Smooth muscle cell (in vitro differentiated cells): ENCODE data around the gene NTNG1. TPM values are rescaled to one million over a fixed set of nuclear protein-coding genes. Genes with fewer than 3 reads are reported as not detected.

Experiments
- DNase-seq: peaks from one replicate; lab custom pipeline; 2025; ENCODE audit not compliant: unreplicated experiment; lab: John Stamatoyannopoulos, UW
- H2AFZ ChIP-seq: fragments of 200-600 bp; sonication (generic); 2 replicates; pipeline ENCODE4 v1.6.0; 2016; ENCODE audit warnings: antibody characterized with exemption, low read depth, mild to moderate bottlenecking
- H3F3A ChIP-seq: fragments of 200-600 bp; sonication (generic); 2 replicates; pipeline ENCODE4 v1.6.0; 2017; ENCODE audit warnings: antibody characterized with exemption, low read depth
- H3K27ac ChIP-seq: fragments of 200-600 bp; sonication (generic); 2 replicates; pipeline ENCODE4 v1.5.1; 2016; ENCODE audit warnings: low read depth, mild to moderate bottlenecking
- H3K27me3 ChIP-seq: fragments of 200-600 bp; sonication (generic); 2 replicates; pipeline ENCODE4 v1.6.1; 2016; ENCODE audit warnings: low read depth, mild to moderate bottlenecking
- H3K36me3 ChIP-seq: fragments of 200-600 bp; sonication (generic); 2 replicates; pipeline ENCODE4 v1.5.1; 2016; ENCODE audit warnings: low read depth
- H3K4me1 ChIP-seq: fragments of 200-600 bp; sonication (generic); 2 replicates; pipeline ENCODE4 v1.5.1; 2016; ENCODE audit warnings: low read depth
- H3K4me2 ChIP-seq: fragments of 200-600 bp; sonication (generic); 2 replicates; pipeline ENCODE4 v1.6.0; 2016; ENCODE audit warnings: mild to moderate bottlenecking
- H3K4me3 ChIP-seq: fragments of 200-600 bp; sonication (generic); 2 replicates; pipeline ENCODE4 v1.5.1; 2016; ENCODE audit warnings: mild to moderate bottlenecking
- H3K79me2 ChIP-seq: fragments of 200-600 bp; sonication (generic); 2 replicates; pipeline ENCODE4 v1.6.0; 2016; ENCODE audit warnings: low read depth, mild to moderate bottlenecking
- H3K9ac ChIP-seq: fragments of 200-600 bp; sonication (generic); 2 replicates; pipeline ENCODE4 v1.6.0; 2016; ENCODE audit warnings: low read depth
- H3K9me3 ChIP-seq: fragments of 200-600 bp; sonication (generic); replicated peaks from 2 replicates; pipeline ENCODE4 v1.5.1; 2016; ENCODE audit warnings: low read depth
- H4K20me1 ChIP-seq: fragments of 200-600 bp; sonication (generic); 2 replicates; pipeline ENCODE4 v1.6.0; 2016; ENCODE audit warnings: low read depth
- WGBS: methylation state at CpG from one replicate; pipeline ENCODE4 v1.1.7; 2016; ENCODE audit warnings: low lambda C conversion rate; 5-methylcytosine and 5-hydroxymethylcytosine counted together
- polyA plus RNA-seq: library from polyadenylated mRNA; unstranded; fragments of >200 nt; fragmentation: Nextera tagmentation; extraction: Ambion mirVana; gene quantifications from 2 replicates; pipeline ENCODE4 v1.2.1, GENCODE V29; 2016
- total RNA-seq: library from RNA; depleted of rRNA; stranded (reverse); fragments of >200 nt; gene quantifications from 2 replicates; pipeline ENCODE4 v1.2.3, GENCODE V29; 2014
- TF ChIP-seq, protein P1 (sequence below): fragments of 200-600 bp; sonication (generic); IDR thresholded peaks from 2 replicates; pipeline ENCODE4 v1.5.1; 2017; ENCODE audit warnings: borderline replicate concordance, mild to moderate bottlenecking, antibody characterized with exemption; ENCODE audit not compliant: insufficient read depth, poor library complexity, severe bottlenecking

NTNG1 gene
- total and polyA plus RNA-seq, 2 experiments from 2014 or later, result 0.39 to 1.1 TPM

DNA sequence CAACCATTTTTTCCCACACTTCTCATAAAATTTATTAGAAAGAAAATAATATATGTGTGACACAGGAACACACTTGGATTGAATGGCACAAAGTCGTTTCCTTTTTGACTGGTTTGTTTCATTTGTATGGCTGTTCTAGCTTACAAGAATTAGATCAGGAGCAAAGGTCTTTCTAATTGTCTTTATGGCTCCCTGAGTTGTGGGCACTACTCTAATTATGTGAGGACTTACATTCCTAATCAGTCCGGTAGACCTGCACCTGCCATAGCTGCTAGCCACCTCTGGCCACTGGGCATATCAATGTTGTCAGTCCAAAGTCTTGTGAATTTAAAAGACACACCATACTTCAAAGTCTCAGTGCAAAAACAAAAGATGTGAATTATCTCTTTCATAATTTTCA is 346.7 kb downstream of the NTNG1 start:
- no peak overlapping the region for H2AFZ ChIP-seq
- H3K4me2 ChIP-seq, result no peak overlapping the region
- 43% methylated on average over 2 of the region's 2 CpGs for WGBS

GRCh38 chr1:107491582-107491981 is 350.7 kb downstream of the NTNG1 start:
- Histone ChIP-seq H3K9ac (no peak overlapping the region), H3K4me2 (no peak overlapping the region), H4K20me1 (no peaks in the 10 kb centered on the region), H3K36me3 (no peaks in the 10 kb centered on the region), H3K4me1 (peaks cover under 1% of the 10 kb centered on the region), H3K9me3 (no peaks in the 10 kb centered on the region), H3K27me3 (no peaks in the 10 kb centered on the region), H3K27ac (no peak overlapping the region), H2AFZ (no peak overlapping the region), H3F3A (no peaks in the 10 kb centered on the region), H3K79me2 (no peaks in the 10 kb centered on the region), H3K4me3 (no peak overlapping the region)
- TF ChIP-seq, protein P1, sequence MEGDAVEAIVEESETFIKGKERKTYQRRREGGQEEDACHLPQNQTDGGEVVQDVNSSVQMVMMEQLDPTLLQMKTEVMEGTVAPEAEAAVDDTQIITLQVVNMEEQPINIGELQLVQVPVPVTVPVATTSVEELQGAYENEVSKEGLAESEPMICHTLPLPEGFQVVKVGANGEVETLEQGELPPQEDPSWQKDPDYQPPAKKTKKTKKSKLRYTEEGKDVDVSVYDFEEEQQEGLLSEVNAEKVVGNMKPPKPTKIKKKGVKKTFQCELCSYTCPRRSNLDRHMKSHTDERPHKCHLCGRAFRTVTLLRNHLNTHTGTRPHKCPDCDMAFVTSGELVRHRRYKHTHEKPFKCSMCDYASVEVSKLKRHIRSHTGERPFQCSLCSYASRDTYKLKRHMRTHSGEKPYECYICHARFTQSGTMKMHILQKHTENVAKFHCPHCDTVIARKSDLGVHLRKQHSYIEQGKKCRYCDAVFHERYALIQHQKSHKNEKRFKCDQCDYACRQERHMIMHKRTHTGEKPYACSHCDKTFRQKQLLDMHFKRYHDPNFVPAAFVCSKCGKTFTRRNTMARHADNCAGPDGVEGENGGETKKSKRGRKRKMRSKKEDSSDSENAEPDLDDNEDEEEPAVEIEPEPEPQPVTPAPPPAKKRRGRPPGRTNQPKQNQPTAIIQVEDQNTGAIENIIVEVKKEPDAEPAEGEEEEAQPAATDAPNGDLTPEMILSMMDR, result no peak
- DNase-seq, result no peak
- WGBS, result 90% methylated on average over 4 of the region's 4 CpGs

More for the DNA sequence above, 346.7 kb downstream of the NTNG1 start:
- Histone ChIP-seq H3K9me3 (no peaks in the 10 kb centered on the region), H3K79me2 (no peaks in the 10 kb centered on the region), H3K27me3 (no peaks in the 10 kb centered on the region), H3K9ac (no peak overlapping the region), H4K20me1 (no peaks in the 10 kb centered on the region), H3F3A (no peaks in the 10 kb centered on the region), H3K36me3 (no peaks in the 10 kb centered on the region), H3K27ac (no peak overlapping the region), H3K4me3 (no peak overlapping the region), H3K4me1 (peaks cover 6% of the 10 kb centered on the region)
- TF ChIP-seq, protein P1, result no peak
- no peak for DNase-seq

DNA sequence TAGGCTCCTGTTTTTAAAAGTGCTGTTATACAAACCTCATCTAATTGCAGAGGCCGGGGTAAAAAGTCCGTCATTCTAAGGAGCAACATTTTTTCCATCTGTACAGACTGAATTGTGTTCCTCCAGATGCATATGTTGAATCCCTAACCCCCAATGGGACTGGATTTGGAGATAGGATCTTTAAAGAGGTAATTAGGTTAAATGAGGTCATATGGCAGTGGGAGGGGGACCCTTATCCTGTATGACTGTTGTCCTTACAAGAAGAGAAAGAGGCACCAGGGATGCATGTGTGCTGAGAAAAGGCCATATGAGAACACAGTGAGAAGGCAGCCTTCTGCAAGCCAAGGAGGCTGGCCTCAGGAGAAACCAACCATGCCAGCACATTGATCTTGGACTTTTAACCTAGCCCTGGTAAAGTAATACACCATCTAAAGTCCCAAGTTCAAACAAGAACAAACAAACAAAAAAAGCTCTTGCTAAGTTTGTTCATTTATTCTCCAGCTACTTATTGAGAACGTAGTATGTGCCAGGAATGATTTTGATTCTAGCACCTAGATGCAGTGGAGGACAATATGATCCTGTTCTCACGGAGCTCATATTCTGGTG is 352.4 kb downstream of the NTNG1 start:
- TF ChIP-seq, protein P1, result no peak
- DNase-seq, result no peak
- H3K79me2 ChIP-seq, result no peaks in the 10 kb centered on the region
- no peaks in the 10 kb centered on the region for H3K27me3 ChIP-seq
- no peaks in the 10 kb centered on the region for H3K9me3 ChIP-seq
- no peaks in the 10 kb centered on the region for H4K20me1 ChIP-seq
- no peak overlapping the region for H3K4me2 ChIP-seq
- H3K4me3 ChIP-seq, result no peak overlapping the region
- no peak overlapping the region for H3K27ac ChIP-seq
- no peak overlapping the region for H3K9ac ChIP-seq
- H3K36me3 ChIP-seq, result no peaks in the 10 kb centered on the region
- WGBS, result 91% methylated on average over 4 of the region's 4 CpGs
- no peaks in the 10 kb centered on the region for H3F3A ChIP-seq
- H3K4me1 ChIP-seq, result no peaks in the 10 kb centered on the region
- H2AFZ ChIP-seq, result no peak overlapping the region

GRCh38 chr1:107494061-107494460 is 353.2 kb downstream of the NTNG1 start:
- WGBS, result 90% methylated on average over 6 of the region's 6 CpGs
- Histone ChIP-seq H3K79me2 (no peaks in the 10 kb centered on the region), H2AFZ (no peak overlapping the region), H3K36me3 (no peaks in the 10 kb centered on the region), H3K9me3 (no peaks in the 10 kb centered on the region), H3K9ac (no peak overlapping the region), H3K27ac (no peak overlapping the region), H3K4me3 (no peak overlapping the region), H4K20me1 (no peaks in the 10 kb centered on the region), H3K4me2 (no peak overlapping the region), H3K4me1 (no peaks in the 10 kb centered on the region), H3K27me3 (no peaks in the 10 kb centered on the region), H3F3A (no peaks in the 10 kb centered on the region)
- DNase-seq, result no peak
- TF ChIP-seq, protein P1, result no peak
